ENCODE measurements around the gene KRT74. TPM values are rescaled to one million over a fixed set of nuclear protein-coding genes. Genes with fewer than 3 reads are reported as not detected.

The KRT74 gene
- total RNA-seq, 2 experiments from 2014 or later: not detected

DNA sequence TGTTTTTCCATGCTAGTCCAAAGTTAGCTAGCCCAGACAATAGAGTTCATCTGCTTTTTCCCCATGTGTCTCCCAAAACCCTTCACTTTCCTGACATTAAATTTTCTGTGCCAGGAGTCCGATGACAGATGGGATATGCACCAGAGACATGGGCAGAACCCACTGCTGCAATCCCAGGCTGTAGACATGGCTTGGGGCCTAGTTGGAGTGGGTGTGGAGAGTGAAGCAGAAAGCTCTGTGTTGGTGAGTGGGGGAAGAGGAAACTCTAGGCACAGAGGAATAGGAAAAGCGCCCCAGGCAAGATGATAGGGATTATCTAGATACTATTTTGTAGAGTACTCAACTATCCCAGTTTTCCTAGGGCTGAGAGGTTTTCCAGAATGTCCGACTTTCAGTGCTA lies 4.8 kb upstream of the KRT74 start:
- no peaks in the 10 kb centered on the region for H3K9me3 Mint-ChIP-seq
- TF ChIP-seq, protein P1, sequence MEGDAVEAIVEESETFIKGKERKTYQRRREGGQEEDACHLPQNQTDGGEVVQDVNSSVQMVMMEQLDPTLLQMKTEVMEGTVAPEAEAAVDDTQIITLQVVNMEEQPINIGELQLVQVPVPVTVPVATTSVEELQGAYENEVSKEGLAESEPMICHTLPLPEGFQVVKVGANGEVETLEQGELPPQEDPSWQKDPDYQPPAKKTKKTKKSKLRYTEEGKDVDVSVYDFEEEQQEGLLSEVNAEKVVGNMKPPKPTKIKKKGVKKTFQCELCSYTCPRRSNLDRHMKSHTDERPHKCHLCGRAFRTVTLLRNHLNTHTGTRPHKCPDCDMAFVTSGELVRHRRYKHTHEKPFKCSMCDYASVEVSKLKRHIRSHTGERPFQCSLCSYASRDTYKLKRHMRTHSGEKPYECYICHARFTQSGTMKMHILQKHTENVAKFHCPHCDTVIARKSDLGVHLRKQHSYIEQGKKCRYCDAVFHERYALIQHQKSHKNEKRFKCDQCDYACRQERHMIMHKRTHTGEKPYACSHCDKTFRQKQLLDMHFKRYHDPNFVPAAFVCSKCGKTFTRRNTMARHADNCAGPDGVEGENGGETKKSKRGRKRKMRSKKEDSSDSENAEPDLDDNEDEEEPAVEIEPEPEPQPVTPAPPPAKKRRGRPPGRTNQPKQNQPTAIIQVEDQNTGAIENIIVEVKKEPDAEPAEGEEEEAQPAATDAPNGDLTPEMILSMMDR (IDR thresholded peaks at IDR 0.05): no peak
- no peak overlapping the region for H3K27ac Mint-ChIP-seq
- ChIA-PET CTCF (interaction anchor here (1.5 to 17.8 kb wide), 2 partner anchors 298 to 306 kb away, joined by 4 to 325 read pairs; no protein-coding TSS in a partner anchor), POLR2A (no interaction called here)
- DNase-seq: no peak
- H3K4me3 Mint-ChIP-seq: no peak overlapping the region
- no peak for ATAC-seq
- no peaks in the 10 kb centered on the region for H3K27me3 Mint-ChIP-seq
- H3K4me1 Mint-ChIP-seq (ENCODE audit: low read depth): peaks cover 7% of the 10 kb centered on the region
- intact Hi-C loops (cut with micrococcal nuclease): no loop called here
- no peaks in the 10 kb centered on the region for H3K36me3 Mint-ChIP-seq (ENCODE audit: low read depth)

DNA sequence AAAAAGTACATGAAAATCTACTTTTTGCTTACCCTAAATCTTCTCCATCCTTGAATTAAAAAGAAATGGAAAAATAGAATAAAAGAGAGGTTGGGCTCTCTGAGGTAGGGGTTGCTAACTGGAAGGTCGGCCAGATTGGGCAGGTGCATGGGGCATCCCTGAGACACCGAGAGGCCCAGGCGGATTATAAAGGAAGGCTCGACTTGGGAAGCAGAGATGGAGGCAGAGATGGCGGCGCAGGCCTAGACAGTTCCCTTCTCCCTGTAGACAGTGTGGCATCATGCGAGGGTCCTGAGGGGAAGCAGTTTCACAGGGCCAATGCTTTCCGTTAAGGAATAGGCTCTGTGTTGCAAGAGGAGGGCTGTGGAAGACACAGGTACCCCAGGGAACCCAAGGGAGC lies 3.7 kb upstream of the KRT74 start:
- Mint-ChIP-seq H3K9me3 (no peaks in the 10 kb centered on the region), H3K27ac (no peak overlapping the region), H3K4me1 (ENCODE audit: low read depth) (peaks cover 4% of the 10 kb centered on the region), H3K4me3 (no peak overlapping the region), H3K27me3 (peaks cover 6% of the 10 kb centered on the region), H3K36me3 (ENCODE audit: low read depth) (no peaks in the 10 kb centered on the region)
- ATAC-seq: no peak
- intact Hi-C loops (cut with micrococcal nuclease): no loop called here
- TF ChIP-seq, protein P1 (IDR thresholded peaks at IDR 0.05): no peak
- no peak for DNase-seq
- CTCF ChIA-PET: interaction anchor here (0.7 to 17.8 kb wide), 2 partner anchors 8 to 300 kb away, joined by 3 to 325 read pairs; no protein-coding TSS in a partner anchor
- POLR2A ChIA-PET: interaction anchor here (1.4 kb wide), 1 partner anchor 283 kb away, joined by 3 read pairs; no protein-coding TSS in a partner anchor

DNA sequence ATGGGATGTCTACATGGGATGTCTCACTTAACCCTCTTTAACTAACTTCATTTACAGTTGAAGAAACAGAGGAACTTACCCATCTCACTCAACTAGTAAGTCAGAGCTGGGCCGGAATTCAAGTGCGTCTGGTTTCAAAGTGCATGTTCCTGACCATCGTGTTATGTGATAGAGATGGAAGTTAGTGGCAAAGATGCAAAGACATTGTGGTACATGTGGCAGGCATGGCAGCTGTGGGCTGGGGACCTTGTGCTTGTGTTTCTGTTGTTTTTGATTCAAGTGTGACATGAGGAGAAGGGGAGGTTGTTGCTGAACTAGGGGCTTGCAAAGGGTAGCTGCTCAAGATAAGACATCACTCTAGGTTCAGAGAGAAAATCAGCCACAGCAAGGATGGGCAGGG lies 2.3 kb upstream of the KRT74 start:
- TF ChIP-seq, protein P1 (IDR thresholded peaks at IDR 0.05): no peak
- no peak overlapping the region for H3K27ac Mint-ChIP-seq
- CTCF ChIA-PET: interaction anchor here (17.8 kb wide), 1 partner anchor 301 kb away, joined by 325 read pairs; no protein-coding TSS in a partner anchor

DNA sequence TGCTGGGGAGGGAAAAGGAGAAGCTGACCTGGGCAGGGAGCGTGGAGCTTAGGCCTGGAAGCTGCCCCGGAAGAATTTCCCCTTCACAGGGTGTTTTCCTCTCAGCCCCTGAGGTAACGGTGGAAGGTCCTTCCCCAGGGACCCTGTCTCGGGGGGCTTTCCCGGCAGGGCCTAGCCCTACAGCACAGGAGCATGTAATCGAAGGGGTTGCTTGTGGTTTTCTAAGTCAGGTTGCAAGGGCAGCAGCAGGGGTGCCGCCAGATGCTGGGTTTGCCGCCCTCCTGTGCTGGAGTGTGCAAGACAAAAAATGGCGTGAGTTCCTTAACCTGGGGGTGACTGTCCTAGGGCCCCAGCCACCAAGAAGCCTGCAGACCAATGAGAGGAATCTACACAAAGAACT lies 1.6 kb upstream of the KRT74 start:
- H3K4me3 Mint-ChIP-seq: no peak overlapping the region
- no peaks in the 10 kb centered on the region for H3K9me3 Mint-ChIP-seq
- ChIA-PET POLR2A (no interaction called here), CTCF (interaction anchor here (1.2 to 17.8 kb wide), 2 partner anchors 11 to 302 kb away, joined by 4 to 325 read pairs; no protein-coding TSS in a partner anchor)
- H3K27me3 Mint-ChIP-seq: peaks cover 6% of the 10 kb centered on the region
- DNase-seq (no peak), ATAC-seq (no peak)
- no peak overlapping the region for H3K27ac Mint-ChIP-seq
- TF ChIP-seq, protein P1 (IDR thresholded peaks at IDR 0.05): no peak
- peaks cover 2% of the 10 kb centered on the region for H3K4me1 Mint-ChIP-seq (ENCODE audit: low read depth)
- no peaks in the 10 kb centered on the region for H3K36me3 Mint-ChIP-seq (ENCODE audit: low read depth)
- intact Hi-C loops (cut with micrococcal nuclease): no loop called here

More for the DNA sequence above, 2.3 kb upstream of the KRT74 start:
- POLR2A ChIA-PET: interaction anchor here (1.4 kb wide), 1 partner anchor 284 kb away, joined by 3 read pairs; no protein-coding TSS in a partner anchor
- Mint-ChIP-seq H3K4me3 (no peak overlapping the region), H3K36me3 (ENCODE audit: low read depth) (no peaks in the 10 kb centered on the region), H3K4me1 (ENCODE audit: low read depth) (peaks cover 4% of the 10 kb centered on the region), H3K27me3 (peaks cover 6% of the 10 kb centered on the region), H3K9me3 (no peaks in the 10 kb centered on the region)
- ATAC-seq: no peak
- no peak for DNase-seq
- intact Hi-C loops (cut with micrococcal nuclease): no loop called here

DNA sequence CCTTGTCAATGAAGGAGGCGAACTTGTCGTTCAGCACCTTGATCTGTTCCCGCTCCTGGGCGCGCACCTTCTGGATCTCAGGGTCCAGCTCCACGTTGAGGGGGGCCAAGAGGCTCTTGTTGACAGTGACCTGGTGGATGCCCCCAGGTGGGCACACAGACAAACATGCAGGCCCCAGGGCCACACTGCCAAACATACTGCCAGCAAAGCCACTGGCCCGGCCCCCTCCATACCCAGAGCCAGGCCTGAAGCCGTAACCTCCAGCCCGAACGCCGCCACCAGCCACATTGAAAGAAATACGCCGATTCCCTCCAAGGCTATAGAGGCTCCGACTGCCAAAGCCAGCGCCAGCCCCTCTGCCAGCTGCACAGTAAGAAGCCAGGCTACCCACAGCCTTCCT lies 337 bp downstream of the KRT74 start:
- POLR2A ChIA-PET: interaction anchor here (1.1 kb wide), 1 partner anchor 48 kb away, joined by 3 read pairs; no protein-coding TSS in a partner anchor
- ATAC-seq: no peak
- no peaks in the 10 kb centered on the region for H3K9me3 Mint-ChIP-seq

More for the DNA sequence above, 337 bp downstream of the KRT74 start:
- Mint-ChIP-seq H3K27ac (no peak overlapping the region), H3K4me3 (no peak overlapping the region), H3K36me3 (ENCODE audit: low read depth) (no peaks in the 10 kb centered on the region), H3K4me1 (ENCODE audit: low read depth) (no peaks in the 10 kb centered on the region), H3K27me3 (peaks cover 8% of the 10 kb centered on the region)
- TF ChIP-seq, protein P1 (IDR thresholded peaks at IDR 0.05): no peak
- no peak for DNase-seq
- CTCF ChIA-PET: interaction anchor here (1.2 to 17.8 kb wide), 2 partner anchors 9 to 304 kb away, joined by 7 to 325 read pairs; no protein-coding TSS in a partner anchor
- intact Hi-C loops (cut with micrococcal nuclease): no loop called here

Data from activated CD8-positive, alpha-beta T cell treated with anti-CD3 and anti-CD28 coated beads for 36 hours (primary cell).